ENCODE measurements around the gene EXOC7. TPM values are rescaled to one million over a fixed set of nuclear protein-coding genes. Genes with fewer than 3 reads are reported as not detected.

Gene EXOC7
- total RNA-seq, 6 experiments from 2014 or later: 134 to 157 (median 144) TPM

- no peak overlapping the region for H3K4me3 Mint-ChIP-seq
These were observed 25.9 kb downstream of the EXOC7 start for GRCh38 chr17:76077584-76078110.

GRCh38 chr17:76076765-76077583, 26.6 kb downstream of the EXOC7 start:
- Mint-ChIP-seq H3K36me3 (ENCODE audit: low read depth) (peaks cover under 1% of the 10 kb centered on the region; the same call in 1 of the 2 replicates), H3K9me3 (no peaks in the 10 kb centered on the region), H3K27me3 (ENCODE audit: insufficient read depth) (peaks cover 61% of the 10 kb centered on the region), H3K27ac (no peak overlapping the region), H3K4me1 (ENCODE audit: low read depth) (peaks cover 13% of the 10 kb centered on the region), H3K4me3 (no peak overlapping the region; the same call in 1 of the 2 replicates)
- no peak for DNase-seq
- TF ChIP-seq CTCF (IDR thresholded peaks at IDR 0.05): no peak

More at GRCh38 chr17:76077584-76078110, 25.9 kb downstream of the EXOC7 start:
- H3K4me1 Mint-ChIP-seq (ENCODE audit: low read depth): peaks cover 10% of the 10 kb centered on the region
- H3K27ac Mint-ChIP-seq: no peak overlapping the region
- no peaks in the 10 kb centered on the region for H3K9me3 Mint-ChIP-seq
- no peaks in the 10 kb centered on the region; the same call in 1 of the 2 replicates for H3K36me3 Mint-ChIP-seq (ENCODE audit: low read depth)
- DNase-seq: no peak
- no peak for TF ChIP-seq CTCF (IDR thresholded peaks at IDR 0.05)
- H3K27me3 Mint-ChIP-seq (ENCODE audit: insufficient read depth): peaks cover 62% of the 10 kb centered on the region

GRCh38 chr17:76076146-76076764, 27.3 kb downstream of the EXOC7 start:
- Mint-ChIP-seq H3K27me3 (ENCODE audit: insufficient read depth) (peaks cover 56% of the 10 kb centered on the region), H3K36me3 (ENCODE audit: low read depth) (peaks cover 8% of the 10 kb centered on the region), H3K27ac (no peak overlapping the region), H3K9me3 (no peaks in the 10 kb centered on the region), H3K4me1 (ENCODE audit: low read depth) (peaks cover 14% of the 10 kb centered on the region), H3K4me3 (no peak overlapping the region)
- no peak for TF ChIP-seq CTCF (IDR thresholded peaks at IDR 0.05)
- DNase-seq: no peak

- no peak for DNase-seq
- Mint-ChIP-seq H3K4me1 (ENCODE audit: low read depth) (peaks cover 21% of the 10 kb centered on the region), H3K36me3 (ENCODE audit: low read depth) (peaks cover 8% of the 10 kb centered on the region), H3K27me3 (ENCODE audit: insufficient read depth) (peaks cover 53% of the 10 kb centered on the region), H3K27ac (no peak overlapping the region), H3K9me3 (no peaks in the 10 kb centered on the region), H3K4me3 (no peak overlapping the region)
- TF ChIP-seq CTCF (IDR thresholded peaks at IDR 0.05): no peak
These were observed 28.0 kb downstream of the EXOC7 start for GRCh38 chr17:76075364-76076145.
